ENCODE results near the gene SIGLECL1. TPM values are rescaled to one million over a fixed set of nuclear protein-coding genes. Genes with fewer than 3 reads are reported as not detected.

The SIGLECL1 gene
- total RNA-seq, 1 experiment from 2014 or later, result not detected

- Histone ChIP-seq H3K27me3 (replicated peaks; ENCODE audit: insufficient read depth, low read depth, low read length, poor library complexity) (no peaks in the 10 kb centered on the region), H3K9me3 (ENCODE audit: low read depth, low read length, poor library complexity, severe bottlenecking) (no peaks in the 10 kb centered on the region), H3K27ac (ENCODE audit: low read depth, low read length, poor library complexity, severe bottlenecking) (no peak overlapping the region), H3K4me3 (ENCODE audit: low read depth, low read length, poor library complexity, severe bottlenecking) (no peak overlapping the region), H3K36me3 (ENCODE audit: insufficient read depth, low read length, poor library complexity, severe bottlenecking) (no peaks in the 10 kb centered on the region), H3K4me1 (ENCODE audit: insufficient read depth, low read length, poor library complexity, severe bottlenecking) (no peaks in the 10 kb centered on the region)
- TF ChIP-seq EZH2 (IDR thresholded peaks at IDR 0.05; ENCODE audit: borderline replicate concordance, low read depth, low read length, poor library complexity, severe bottlenecking), result no peak
- TF ChIP-seq CTCF (conservative IDR thresholded peaks at IDR 0.05; ENCODE audit: low read depth, low read length), result no peak
- ChIA-PET CTCF (no interaction called here), POLR2A (ENCODE audit: low non-redundant PET) (no interaction called here)
- intact Hi-C loops (cut with micrococcal nuclease; ENCODE audit: unreplicated experiment), result no loop called here
- no peak for DNase-seq (ENCODE audit: low spot score)
- BruUV-seq (replicated peaks), result no TSS peak
Measured at GRCh38 chr19:51301266-51301665, 50.4 kb downstream of the SIGLECL1 start.

GRCh38 chr19:51305479-51305878 is 54.6 kb downstream of the SIGLECL1 start:
- no peaks in the 10 kb centered on the region for H3K36me3 ChIP-seq (ENCODE audit: insufficient read depth, low read length, poor library complexity, severe bottlenecking)
- no TSS peak for BruUV-seq (replicated peaks)
- no peak overlapping the region for H3K4me3 ChIP-seq (ENCODE audit: low read depth, low read length, poor library complexity, severe bottlenecking)
- no peaks in the 10 kb centered on the region for H3K4me1 ChIP-seq (ENCODE audit: insufficient read depth, low read length, poor library complexity, severe bottlenecking)
- H3K27me3 ChIP-seq (replicated peaks; ENCODE audit: insufficient read depth, low read depth, low read length, poor library complexity), result peaks cover 5% of the 10 kb centered on the region
- H3K27ac ChIP-seq (ENCODE audit: low read depth, low read length, poor library complexity, severe bottlenecking), result no peak overlapping the region
- no peak for DNase-seq (ENCODE audit: low spot score)
- TF ChIP-seq EZH2 (IDR thresholded peaks at IDR 0.05; ENCODE audit: borderline replicate concordance, low read depth, low read length, poor library complexity, severe bottlenecking), result no peak
- TF ChIP-seq CTCF (conservative IDR thresholded peaks at IDR 0.05; ENCODE audit: low read depth, low read length), result no peak
- no peaks in the 10 kb centered on the region for H3K9me3 ChIP-seq (ENCODE audit: low read depth, low read length, poor library complexity, severe bottlenecking)
- POLR2A ChIA-PET (ENCODE audit: low non-redundant PET), result no interaction called here
- intact Hi-C loops (cut with micrococcal nuclease; ENCODE audit: unreplicated experiment), result no loop called here
- CTCF ChIA-PET, result no interaction called here

GRCh38 chr19:51311351-51312257 is 60.7 kb downstream of the SIGLECL1 start, which contains the start of gene IGLON5:
Gene IGLON5, plus strand, starts transcription at chr19:51311644. Its CDS starts 204 bp downstream, at chr19:51311848.
- CTCF ChIA-PET, result no interaction called here
- Histone ChIP-seq H3K4me3 (ENCODE audit: low read depth, low read length, poor library complexity, severe bottlenecking) (peak within 1 kb of the TSS; percentile 15), H3K9me3 (ENCODE audit: low read depth, low read length, poor library complexity, severe bottlenecking) (no peaks in the 10 kb centered on the region), H3K27me3 (replicated peaks; ENCODE audit: insufficient read depth, low read depth, low read length, poor library complexity) (peaks cover 5% of the 10 kb centered on the region), H3K27ac (ENCODE audit: low read depth, low read length, poor library complexity, severe bottlenecking) (no peak within 1 kb of the TSS), H3K4me1 (ENCODE audit: insufficient read depth, low read length, poor library complexity, severe bottlenecking) (no peaks in the 10 kb centered on the region), H3K36me3 (ENCODE audit: insufficient read depth, low read length, poor library complexity, severe bottlenecking) (no peaks in the 10 kb centered on the region)
- TF ChIP-seq EZH2 (IDR thresholded peaks at IDR 0.05; ENCODE audit: borderline replicate concordance, low read depth, low read length, poor library complexity, severe bottlenecking) (no peak), CTCF (conservative IDR thresholded peaks at IDR 0.05; ENCODE audit: low read depth, low read length) (no peak)
- peak; percentile 16 for DNase-seq (ENCODE audit: low spot score)
- POLR2A ChIA-PET (ENCODE audit: low non-redundant PET), result no interaction called here
- intact Hi-C loops (cut with micrococcal nuclease; ENCODE audit: unreplicated experiment), result no loop called here
- BruUV-seq (replicated peaks), result no TSS peak
